ENCODE data around the gene FERMT2. TPM values are rescaled to one million over a fixed set of nuclear protein-coding genes. Genes with fewer than 3 reads are reported as not detected.
"Not testable (repeated sequence)": the region's sequence is repeated elsewhere in the genome, so short reads cannot be mapped to it uniquely, and the experiment has no call there.

The FERMT2 gene
- polyA plus RNA-seq, 3 donors = 16.7 to 159 (median 92.0) TPM

GRCh38 chr14:52878469-52878868 lies 72.4 kb downstream of the FERMT2 start:
- no peak overlapping the region for H3K27ac ChIP-seq (ENCODE audit: low read depth, low read length)
- 30 to 68% (median 33%) methylated on average over 3 of the region's 3 CpGs for WGBS, 3 donors

GRCh38 chr14:52877628-52878027 lies 73.2 kb downstream of the FERMT2 start:
- H3K27ac ChIP-seq (ENCODE audit: low read depth, low read length) = no peak overlapping the region
- 36 to 79% (median 36%) methylated on average over 2 of the region's 2 CpGs for WGBS, 3 donors

GRCh38 chr14:52876806-52877205 lies 74.0 kb downstream of the FERMT2 start:
- WGBS, 3 donors = 69 to 85% (median 84%) methylated on average over 2 of the region's 2 CpGs
- no peak overlapping the region for H3K27ac ChIP-seq (ENCODE audit: low read depth, low read length)

GRCh38 chr14:52876311-52876710 lies 74.5 kb downstream of the FERMT2 start:
- no peak overlapping the region for H3K27ac ChIP-seq (ENCODE audit: low read depth, low read length)
- WGBS, 3 donors = 70 to 97% (median 92%) methylated on average over 1 of the region's 1 CpG

- 88 to 91% (median 90%) methylated on average over 4 of the region's 4 CpGs for WGBS, 3 donors
- H3K27ac ChIP-seq (ENCODE audit: low read depth, low read length) = no peak overlapping the region
These were observed 75.1 kb downstream of the FERMT2 start for GRCh38 chr14:52875707-52876106.

- H3K27ac ChIP-seq (ENCODE audit: low read depth, low read length) = no peak overlapping the region
- WGBS, 3 donors = 76 to 91% (median 88%) methylated on average over 1 of the region's 1 CpG
These were observed 76.5 kb downstream of the FERMT2 start for GRCh38 chr14:52874389-52874788.

- H3K27ac ChIP-seq (ENCODE audit: low read depth, low read length) = no peak overlapping the region
- 65 to 83% (median 66%) methylated on average over 7 of the region's 7 CpGs for WGBS, 3 donors
These were observed 77.2 kb downstream of the FERMT2 start for GRCh38 chr14:52873694-52874093.

- WGBS, 3 donors = 84 to 90% (median 88%) methylated on average over 4 of the region's 4 CpGs
- H3K27ac ChIP-seq (ENCODE audit: low read depth, low read length) = no peak overlapping the region
These were observed 77.8 kb downstream of the FERMT2 start for GRCh38 chr14:52873065-52873464.

- 88 to 98% (median 93%) methylated on average over 3 of the region's 3 CpGs for WGBS, 3 donors
These were observed 79.2 kb downstream of the FERMT2 start for GRCh38 chr14:52871606-52872005.

GRCh38 chr14:52868911-52869618 lies 81.8 kb downstream of the FERMT2 start:
- no peak overlapping the region for H3K27ac ChIP-seq (ENCODE audit: low read depth, low read length)
- WGBS, 3 donors = 78 to 95% (median 83%) methylated on average over 9 of the region's 9 CpGs

More at GRCh38 chr14:52871606-52872005, 79.2 kb downstream of the FERMT2 start:
- no peak overlapping the region for H3K27ac ChIP-seq (ENCODE audit: low read depth, low read length)

GRCh38 chr14:52864893-52865292 lies 86.0 kb downstream of the FERMT2 start:
- H3K27ac ChIP-seq (ENCODE audit: low read depth, low read length) = not testable (repeated sequence)
- 95 to 99% (median 96%) methylated on average over 7 of the region's 7 CpGs for WGBS, 3 donors

- 81 to 88% (median 85%) methylated on average over 1 of the region's 1 CpG for WGBS, 3 donors
- no peak overlapping the region for H3K27ac ChIP-seq (ENCODE audit: low read depth, low read length)
These were observed 87.5 kb downstream of the FERMT2 start for GRCh38 chr14:52863334-52863700.

GRCh38 chr14:52862632-52863333 lies 88.1 kb downstream of the FERMT2 start:
- H3K27ac ChIP-seq (ENCODE audit: low read depth, low read length) = no peak overlapping the region
- 47 to 60% (median 53%) methylated on average over 4 of the region's 4 CpGs for WGBS, 3 donors

- WGBS, 3 donors = 87 to 89% (median 88%) methylated on average over 2 of the region's 2 CpGs
These were observed 89.4 kb downstream of the FERMT2 start for GRCh38 chr14:52861403-52861802.

GRCh38 chr14:52860910-52861309 lies 89.9 kb downstream of the FERMT2 start:
- WGBS, 3 donors = 69 to 88% (median 74%) methylated on average over 3 of the region's 3 CpGs
- H3K27ac ChIP-seq (ENCODE audit: low read depth, low read length) = no peak overlapping the region

More at GRCh38 chr14:52861403-52861802, 89.4 kb downstream of the FERMT2 start:
- H3K27ac ChIP-seq (ENCODE audit: low read depth, low read length) = no peak overlapping the region

- no peak overlapping the region for H3K27ac ChIP-seq (ENCODE audit: low read depth, low read length)
- 85 to 93% (median 92%) methylated on average over 3 of the region's 3 CpGs for WGBS, 3 donors
These were observed 90.6 kb downstream of the FERMT2 start for GRCh38 chr14:52860209-52860608.

- 90 to 94% (median 93%) methylated on average over 4 of the region's 4 CpGs for WGBS, 3 donors
- no peak overlapping the region for H3K27ac ChIP-seq (ENCODE audit: low read depth, low read length)
These were observed 94.7 kb downstream of the FERMT2 start for GRCh38 chr14:52856139-52856538.

GRCh38 chr14:52853522-52853854 lies 97.4 kb downstream of the FERMT2 start:
- WGBS, 3 donors = 73 to 77% (median 77%) methylated on average over 3 of the region's 3 CpGs
- no peak overlapping the region for H3K27ac ChIP-seq (ENCODE audit: low read depth, low read length)

GRCh38 chr14:52852810-52853521 lies 97.9 kb downstream of the FERMT2 start:
- WGBS, 3 donors = 30 to 57% (median 48%) methylated on average over 2 of the region's 2 CpGs
- H3K27ac ChIP-seq (ENCODE audit: low read depth, low read length) = no peak overlapping the region
